HepG2 (cell line): ENCODE data around the gene ARRDC4.

ENCODE experiments used
- HOXA7 ChIP-seq: sonication (generic); formaldehyde crosslinking; IDR thresholded peaks from 2 replicates; pipeline ENCODE4 v1.8.1; 2022; ENCODE audit warnings: mild to moderate bottlenecking, missing genetic modification reagents, moderate library complexity
- RERE ChIP-seq: IDR thresholded peaks from 2 replicates; pipeline ENCODE4 v1.6.1; 2016; ENCODE audit warnings: low read depth, missing genetic modification reagents, missing compliant biosample characterization
- TCF7 ChIP-seq: sonication (generic); IDR thresholded peaks from 2 replicates; pipeline ENCODE4 v1.6.1; 2016; ENCODE audit warnings: antibody characterized with exemption, low read depth
- TOE1 ChIP-seq: sonication (generic); formaldehyde crosslinking; IDR thresholded peaks from 2 replicates; pipeline ENCODE4 v1.4.0; 2020; ENCODE audit warnings: mild to moderate bottlenecking, missing genetic modification reagents

GRCh38 chr15:97977734-97978133, 17.2 kb downstream of the ARRDC4 start:
- TF ChIP-seq RERE (no peak), TOE1 (CRISPR knock-in tag) (no peak), TCF7 (no peak), HOXA7 (CRISPR knock-in tag) (no peak)
